ENCODE measurements around the gene PRKAR2B.

DNA sequence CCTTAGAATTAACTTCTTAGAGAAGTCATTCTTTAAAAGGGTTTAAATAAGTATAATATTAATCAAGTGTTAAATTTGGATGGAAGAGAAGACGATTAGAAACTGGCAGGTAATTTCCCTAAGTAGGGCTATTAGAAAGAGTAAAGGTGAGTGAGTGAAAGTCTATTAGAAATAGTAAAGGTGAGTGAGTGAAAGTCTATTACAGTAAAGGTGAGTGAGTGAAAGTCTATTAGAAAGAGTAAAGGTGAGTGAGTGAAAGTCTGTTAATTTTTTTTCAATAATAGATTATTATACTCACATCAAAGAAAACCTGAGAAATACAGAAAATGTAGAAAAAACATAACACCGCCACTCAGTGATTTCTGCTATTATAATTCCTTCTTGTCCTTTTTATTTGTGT, 113.5 kb downstream of the PRKAR2B start:
- TF ChIP-seq EZH2phosphoT487 (IDR thresholded peaks at IDR 0.05; ENCODE audit: borderline replicate concordance) (no peak), ATF3 (IDR thresholded peaks at IDR 0.05) (no peak), YY1 (IDR thresholded peaks at IDR 0.05; ENCODE audit: extremely low read depth, insufficient replicate concordance, low read depth, low read length) (no peak), REST (IDR thresholded peaks at IDR 0.05; ENCODE audit: low read depth) (no peak), EZH2 (IDR thresholded peaks at IDR 0.05) (no peak)
- TF ChIP-seq, protein P1, sequence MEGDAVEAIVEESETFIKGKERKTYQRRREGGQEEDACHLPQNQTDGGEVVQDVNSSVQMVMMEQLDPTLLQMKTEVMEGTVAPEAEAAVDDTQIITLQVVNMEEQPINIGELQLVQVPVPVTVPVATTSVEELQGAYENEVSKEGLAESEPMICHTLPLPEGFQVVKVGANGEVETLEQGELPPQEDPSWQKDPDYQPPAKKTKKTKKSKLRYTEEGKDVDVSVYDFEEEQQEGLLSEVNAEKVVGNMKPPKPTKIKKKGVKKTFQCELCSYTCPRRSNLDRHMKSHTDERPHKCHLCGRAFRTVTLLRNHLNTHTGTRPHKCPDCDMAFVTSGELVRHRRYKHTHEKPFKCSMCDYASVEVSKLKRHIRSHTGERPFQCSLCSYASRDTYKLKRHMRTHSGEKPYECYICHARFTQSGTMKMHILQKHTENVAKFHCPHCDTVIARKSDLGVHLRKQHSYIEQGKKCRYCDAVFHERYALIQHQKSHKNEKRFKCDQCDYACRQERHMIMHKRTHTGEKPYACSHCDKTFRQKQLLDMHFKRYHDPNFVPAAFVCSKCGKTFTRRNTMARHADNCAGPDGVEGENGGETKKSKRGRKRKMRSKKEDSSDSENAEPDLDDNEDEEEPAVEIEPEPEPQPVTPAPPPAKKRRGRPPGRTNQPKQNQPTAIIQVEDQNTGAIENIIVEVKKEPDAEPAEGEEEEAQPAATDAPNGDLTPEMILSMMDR (IDR thresholded peaks at IDR 0.05 in 2 of 3, conservative IDR thresholded peaks at IDR 0.05 in 1 of 3; ENCODE audit: borderline replicate concordance in 1 of 3, insufficient read depth in 1 of 3, low read depth in 2 of 3, low read length in 2 of 3) = no peak
